Tibial nerve (tissue), 4 donors: ENCODE data around the gene CFAP92. TPM values are rescaled to one million over a fixed set of nuclear protein-coding genes. Genes with fewer than 3 reads are reported as not detected.
A peak's percentile ranks its signal among the peaks of the same experiment; 100 is the strongest.

Experiments used
- DNase-seq, 2 donors: peaks; one replicate each; pipeline ENCODE4 v3.0.0-alpha.2; 2019; ENCODE audit warnings: low spot score in 2 of 2
- H3K27ac ChIP-seq, 4 donors: fragments of 200-600 bp; sonication (generic) in 3 of 4; one replicate each; pipeline ENCODE4 v1.5.1; 2017 to 2019; ENCODE audit warnings: mild to moderate bottlenecking in 1 of 4
- H3K27me3 ChIP-seq, 2 donors: fragments of 200-600 bp; sonication (generic) in 1 of 2; one replicate each; pipeline versions ENCODE4 v1.5.1 to v1.6.0; 2017 to 2019
- H3K36me3 ChIP-seq, 3 donors: fragments of 200-600 bp; sonication (generic); one replicate each; pipeline ENCODE4 v1.5.1; 2018 to 2019
- H3K4me1 ChIP-seq, 4 donors: fragments of 200-600 bp; sonication (generic) in 3 of 4; one replicate each; pipeline ENCODE4 v1.5.1; 2017 to 2019
- H3K4me3 ChIP-seq, 4 donors: fragments of 200-600 bp; sonication (generic) in 3 of 4; one replicate each; pipeline ENCODE4 v1.5.1; 2017 to 2019; ENCODE audit warnings: mild to moderate bottlenecking in 1 of 4, moderate library complexity in 1 of 4
- H3K9me3 ChIP-seq, 4 donors: fragments of 200-600 bp; sonication (generic) in 3 of 4; one replicate each; pipeline ENCODE4 v1.5.1; 2017 to 2019
- CTCF ChIP-seq, 5 experiments: fragments of 200-600 bp in 3 of 5; fragments of 450-650 bp in 2 of 5; sonication (generic) in 3 of 5; IDR thresholded peaks; one replicate each; pipeline ENCODE4 v1.5.1; 2016 to 2019; ENCODE audit warnings: antibody characterized with exemption in 5 of 5, mild to moderate bottlenecking in 3 of 5, moderate library complexity in 2 of 5
- EP300 ChIP-seq, 2 donors: sonication (generic); formaldehyde crosslinking; IDR thresholded peaks; one replicate each; pipeline ENCODE4 v1.6.1; 2017; ENCODE audit warnings: antibody characterized with exemption in 2 of 2, mild to moderate bottlenecking in 1 of 2
- POLR2A ChIP-seq, 2 donors: fragments of 450-650 bp; IDR thresholded peaks; one replicate each; pipeline ENCODE4 v1.6.1; 2017; ENCODE audit warnings: antibody characterized with exemption in 2 of 2, mild to moderate bottlenecking in 2 of 2, moderate library complexity in 2 of 2
- WGBS, 2 donors: methylation state at CpG; one replicate each; pipeline ENCODE4 v1.1.5; 2018; 5-methylcytosine and 5-hydroxymethylcytosine counted together
- total RNA-seq, 4 donors: library from RNA; depleted of rRNA; stranded (reverse); fragments of >200 nt; gene quantifications; one replicate each; pipeline ENCODE4 v1.1.0, GENCODE V29; 2016

The CFAP92 gene
- total RNA-seq, 4 donors from 2014 or later = 0.22 to 0.78 (median 0.63) TPM; not detected in 1

GRCh38 chr3:129030611-129031010 lies 36.7 kb upstream of the CFAP92 start:
- Histone ChIP-seq H3K9me3 (peaks cover 0 to 7% (median 0%) of the 10 kb centered on the region in 4 donors), H3K4me3 (no peak overlapping the region), H3K36me3 (no peaks in the 10 kb centered on the region), H3K27ac (no peak overlapping the region), H3K4me1 (peaks cover 0 to 15% (median 6%) of the 10 kb centered on the region in 4 donors), H3K27me3 (no peaks in the 10 kb centered on the region)
- 90 to 100% methylated on average over 3 to 4 of the region's 4 CpGs for WGBS, 2 donors
- TF ChIP-seq EP300 (IDR thresholded peaks at IDR 0.05) (no peak), POLR2A (IDR thresholded peaks at IDR 0.05) (no peak), CTCF (IDR thresholded peaks at IDR 0.05) (no peak)
- no peak for DNase-seq

- DNase-seq = no peak
- Histone ChIP-seq H3K27ac (no peak overlapping the region), H3K27me3 (no peaks in the 10 kb centered on the region), H3K4me3 (no peak overlapping the region), H3K9me3 (peaks cover 0 to 7% (median 0%) of the 10 kb centered on the region in 4 donors), H3K36me3 (no peaks in the 10 kb centered on the region), H3K4me1 (peaks cover 0 to 15% (median 6%) of the 10 kb centered on the region in 4 donors)
- TF ChIP-seq EP300 (IDR thresholded peaks at IDR 0.05) (no peak), POLR2A (IDR thresholded peaks at IDR 0.05) (no peak), CTCF (IDR thresholded peaks at IDR 0.05) (no peak)
- 87 to 91% methylated on average over 13 of the region's 13 CpGs for WGBS, 2 donors
Observed at GRCh38 chr3:129028866-129029265, 35.0 kb upstream of the CFAP92 start.

- peak overlapping the region in 1 of 4 donors; percentile 5 for H3K27ac ChIP-seq
- H3K4me1 ChIP-seq = peaks cover 0 to 16% (median 6%) of the 10 kb centered on the region in 4 donors
Observed at GRCh38 chr3:129027544-129027880, 33.6 kb upstream of the CFAP92 start.

GRCh38 chr3:129026728-129027543 lies 33.1 kb upstream of the CFAP92 start:
- peak overlapping the region in 2 of 4 donors; percentile 5 to 48 for H3K27ac ChIP-seq
- H3K27me3 ChIP-seq = no peaks in the 10 kb centered on the region
- peaks cover 0 to 7% (median 0%) of the 10 kb centered on the region in 4 donors for H3K9me3 ChIP-seq
- 3 to 16% methylated on average over 17 to 40 of the region's 54 CpGs for WGBS, 2 donors
- peak in 1 of 2 donors; percentile 34 for TF ChIP-seq POLR2A (IDR thresholded peaks at IDR 0.05)
- TF ChIP-seq EP300 (IDR thresholded peaks at IDR 0.05) = peak in 1 of 2 donors; percentile 55
- peak; percentile 52 to 74 (median 61) for TF ChIP-seq CTCF (IDR thresholded peaks at IDR 0.05)
- peak; percentile 72 to 74 for DNase-seq
- no peaks in the 10 kb centered on the region for H3K36me3 ChIP-seq
- peaks cover 0 to 20% (median 6%) of the 10 kb centered on the region in 4 donors for H3K4me1 ChIP-seq
- H3K4me3 ChIP-seq = peak overlapping the region; percentile 20 to 49 (median 34)

More at GRCh38 chr3:129027544-129027880, 33.6 kb upstream of the CFAP92 start:
- peaks cover 0 to 7% (median 0%) of the 10 kb centered on the region in 4 donors for H3K9me3 ChIP-seq
- H3K27me3 ChIP-seq = no peaks in the 10 kb centered on the region
- 87 to 95% methylated on average over 12 to 15 of the region's 15 CpGs for WGBS, 2 donors
- TF ChIP-seq EP300 (IDR thresholded peaks at IDR 0.05) (no peak), CTCF (IDR thresholded peaks at IDR 0.05) (no peak), POLR2A (IDR thresholded peaks at IDR 0.05) (no peak)
- H3K36me3 ChIP-seq = no peaks in the 10 kb centered on the region
- peak overlapping the region; percentile 20 to 49 (median 34) for H3K4me3 ChIP-seq
- no peak for DNase-seq
